LNCaP clone FGC (cell line): ENCODE results near the gene DDIT4.
"Not testable (repeated sequence)": the region's sequence is repeated elsewhere in the genome, so short reads cannot be mapped to it uniquely, and the experiment has no call there.

Experiments used
- DNase-seq: peaks from one replicate; pipeline ENCODE4 v3.0.0-alpha.2; 2011; ENCODE audit warnings: low read depth
- H3K4me3 ChIP-seq: 2 replicates; pipeline ENCODE4 v1.5.1; 2011; ENCODE audit warnings: mild to moderate bottlenecking, low read depth, low read length, control low read depth
- CTCF ChIP-seq: IDR thresholded peaks from 2 replicates; pipeline ENCODE4 v1.5.1; 2012; ENCODE audit warnings: mild to moderate bottlenecking; ENCODE audit not compliant: control insufficient read depth, insufficient read depth; ENCODE audit errors: extremely low read depth

Gene DDIT4

GRCh38 chr10:72285972-72286521, 12.3 kb downstream of the DDIT4 start:
- DNase-seq, result no peak
- TF ChIP-seq CTCF, result no peak
- H3K4me3 ChIP-seq, result no peak overlapping the region

GRCh38 chr10:72291019-72291532, 17.4 kb downstream of the DDIT4 start:
- no peak for TF ChIP-seq CTCF
- DNase-seq, result no peak
- no peak overlapping the region for H3K4me3 ChIP-seq

- no peak for DNase-seq
- TF ChIP-seq CTCF, result no peak
- no peak overlapping the region for H3K4me3 ChIP-seq
Measured at GRCh38 chr10:72292223-72292691, 18.5 kb downstream of the DDIT4 start.

- no peak for TF ChIP-seq CTCF
- no peak for DNase-seq
- H3K4me3 ChIP-seq, result no peak overlapping the region
Measured at GRCh38 chr10:72295330-72295910, 21.7 kb downstream of the DDIT4 start.

- peak overlapping the region; percentile 69 for H3K4me3 ChIP-seq
- not testable (repeated sequence) for DNase-seq
Measured at GRCh38 chr10:72296829-72297280, 23.1 kb downstream of the DDIT4 start.

- TF ChIP-seq CTCF, result no peak
Measured at GRCh38 chr10:72297281-72297804, 23.6 kb downstream of the DDIT4 start.

GRCh38 chr10:72297805-72298591, 24.3 kb downstream of the DDIT4 start:
- H3K4me3 ChIP-seq, result peak overlapping the region; percentile 69
- TF ChIP-seq CTCF, result no peak
- peak; percentile 90 for DNase-seq

More at GRCh38 chr10:72297281-72297804, 23.6 kb downstream of the DDIT4 start:
- DNase-seq, result no peak
- peak overlapping the region; percentile 69 for H3K4me3 ChIP-seq
